Testis (tissue), 3 donors: ENCODE data around the gene EYS. TPM values are rescaled to one million over a fixed set of nuclear protein-coding genes. Genes with fewer than 3 reads are reported as not detected.

Source experiments
- DNase-seq: peaks from one replicate; pipeline ENCODE4 v3.0.0-alpha.2; 2019
- H3K27ac ChIP-seq, 2 donors: fragments of 200-600 bp; sonication (generic); one replicate each; pipeline ENCODE4 v1.5.1; 2019
- H3K27me3 ChIP-seq: fragments of 200-600 bp; sonication (generic); one replicate; pipeline ENCODE4 v1.5.1; 2019
- H3K36me3 ChIP-seq: fragments of 200-600 bp; sonication (generic); one replicate; pipeline ENCODE4 v1.5.1; 2017; ENCODE audit warnings: low read depth; ENCODE audit errors: missing control alignments
- H3K4me1 ChIP-seq: fragments of 200-600 bp; sonication (generic); one replicate; pipeline ENCODE4 v1.5.1; 2019
- H3K4me3 ChIP-seq, 2 donors: fragments of 200-600 bp; sonication (generic); one replicate each; pipeline ENCODE4 v1.5.1; 2017 to 2019
- H3K9me3 ChIP-seq: fragments of 200-600 bp; sonication (generic); one replicate; pipeline ENCODE4 v1.5.1; 2017
- CTCF ChIP-seq, 3 experiments: fragments of 450-650 bp in 2 of 3; fragments of 200-600 bp in 1 of 3; sonication (generic) in 1 of 3; IDR thresholded peaks; one replicate each; pipeline ENCODE4 v1.5.1; 2016 to 2019; ENCODE audit warnings: antibody characterized with exemption in 3 of 3, mild to moderate bottlenecking in 2 of 3, moderate library complexity in 1 of 3
- POLR2A ChIP-seq: fragments of 450-650 bp; IDR thresholded peaks from one replicate; pipeline ENCODE4 v1.6.1; 2017; ENCODE audit warnings: antibody characterized with exemption, mild to moderate bottlenecking, moderate library complexity
- WGBS, 2 donors: methylation state at CpG; one replicate each; pipeline ENCODE4 v1.1.5; 2018; 5-methylcytosine and 5-hydroxymethylcytosine counted together
- intact Hi-C: fragments of 100-400 bp; cut with DNase I; formaldehyde crosslinking; loops from one replicate; pipeline ENCODE4 v1.15.1; 2023; ENCODE audit warnings: low total_unique reads
- polyA plus RNA-seq: library from polyadenylated mRNA; stranded (reverse); fragments of 350-450 nt; fragmentation: Illumina TruSeq; extraction: RNeasy Lipid Tissue Mini Kit (QIAGEN cat#74804); gene quantifications from one replicate; pipeline ENCODE4 v1.2.3, GENCODE V29; 2014; ENCODE audit warnings: low read depth, low replicate concordance; ENCODE audit not compliant: insufficient read depth
- total RNA-seq, 2 donors: library from RNA; depleted of rRNA; stranded (reverse); fragments of >200 nt; gene quantifications; one replicate each; pipeline ENCODE4 v1.2.3, GENCODE V29; 2016

EYS gene
- total and polyA plus RNA-seq, 3 donors from 2014 or later: 1.3 to 2.8 (median 2.6) TPM

- TF ChIP-seq CTCF (IDR thresholded peaks at IDR 0.05) (no peak), POLR2A (no peak)
Measured at GRCh38 chr6:64293298-64293697, 1413.7 kb downstream of the EYS start.

GRCh38 chr6:64290867-64291266 is 1416.2 kb downstream of the EYS start:
- no peak for TF ChIP-seq CTCF (IDR thresholded peaks at IDR 0.05)
- no peak for TF ChIP-seq POLR2A
- Histone ChIP-seq H3K27me3 (no peaks in the 10 kb centered on the region), H3K27ac (no peak overlapping the region), H3K36me3 (no peaks in the 10 kb centered on the region), H3K4me3 (no peak overlapping the region), H3K4me1 (no peaks in the 10 kb centered on the region), H3K9me3 (no peaks in the 10 kb centered on the region)
- DNase-seq: no peak
- intact Hi-C loops: no loop called here
- WGBS, 2 donors: 43 to 82% methylated on average over 3 of the region's 3 CpGs

More at GRCh38 chr6:64293298-64293697, 1413.7 kb downstream of the EYS start:
- Histone ChIP-seq H3K4me3 (no peak overlapping the region), H3K27ac (no peak overlapping the region), H3K4me1 (no peaks in the 10 kb centered on the region), H3K36me3 (no peaks in the 10 kb centered on the region), H3K27me3 (no peaks in the 10 kb centered on the region), H3K9me3 (no peaks in the 10 kb centered on the region)
- intact Hi-C loops: no loop called here
- DNase-seq: no peak

GRCh38 chr6:64289931-64290330 is 1417.1 kb downstream of the EYS start:
- Histone ChIP-seq H3K27ac (no peak overlapping the region), H3K4me1 (no peaks in the 10 kb centered on the region), H3K9me3 (no peaks in the 10 kb centered on the region), H3K4me3 (no peak overlapping the region), H3K36me3 (no peaks in the 10 kb centered on the region), H3K27me3 (no peaks in the 10 kb centered on the region)
- no peak for TF ChIP-seq CTCF (IDR thresholded peaks at IDR 0.05)
- TF ChIP-seq POLR2A: no peak
- DNase-seq: no peak
- WGBS, 2 donors: 88 to 89% methylated on average over 1 of the region's 1 CpG
- intact Hi-C loops: no loop called here

GRCh38 chr6:64288351-64288750 is 1418.7 kb downstream of the EYS start:
- Histone ChIP-seq H3K36me3 (no peaks in the 10 kb centered on the region), H3K4me3 (no peak overlapping the region), H3K4me1 (no peaks in the 10 kb centered on the region), H3K27me3 (no peaks in the 10 kb centered on the region), H3K9me3 (no peaks in the 10 kb centered on the region), H3K27ac (no peak overlapping the region)
- TF ChIP-seq POLR2A (no peak), CTCF (IDR thresholded peaks at IDR 0.05) (no peak)
- 43 to 55% methylated on average over 3 of the region's 3 CpGs for WGBS, 2 donors
- intact Hi-C loops: no loop called here
- no peak for DNase-seq

- H3K9me3 ChIP-seq: no peaks in the 10 kb centered on the region
- H3K4me1 ChIP-seq: no peaks in the 10 kb centered on the region
- H3K4me3 ChIP-seq: no peak overlapping the region
- no peaks in the 10 kb centered on the region for H3K27me3 ChIP-seq
- H3K27ac ChIP-seq: no peak overlapping the region
- TF ChIP-seq CTCF (IDR thresholded peaks at IDR 0.05) (no peak), POLR2A (no peak)
- intact Hi-C loops: no loop called here
- 93 to 95% methylated on average over 1 of the region's 1 CpG for WGBS, 2 donors
- DNase-seq: no peak
- H3K36me3 ChIP-seq: no peaks in the 10 kb centered on the region
Measured at GRCh38 chr6:64281167-64281566, 1425.9 kb downstream of the EYS start.
